ENCODE data around the gene USP20. TPM values are rescaled to one million over a fixed set of nuclear protein-coding genes. Genes with fewer than 3 reads are reported as not detected.

Gene USP20
- total and polyA plus RNA-seq, 12 donors, result 8.3 to 73.4 (median 34.5) TPM

DNA sequence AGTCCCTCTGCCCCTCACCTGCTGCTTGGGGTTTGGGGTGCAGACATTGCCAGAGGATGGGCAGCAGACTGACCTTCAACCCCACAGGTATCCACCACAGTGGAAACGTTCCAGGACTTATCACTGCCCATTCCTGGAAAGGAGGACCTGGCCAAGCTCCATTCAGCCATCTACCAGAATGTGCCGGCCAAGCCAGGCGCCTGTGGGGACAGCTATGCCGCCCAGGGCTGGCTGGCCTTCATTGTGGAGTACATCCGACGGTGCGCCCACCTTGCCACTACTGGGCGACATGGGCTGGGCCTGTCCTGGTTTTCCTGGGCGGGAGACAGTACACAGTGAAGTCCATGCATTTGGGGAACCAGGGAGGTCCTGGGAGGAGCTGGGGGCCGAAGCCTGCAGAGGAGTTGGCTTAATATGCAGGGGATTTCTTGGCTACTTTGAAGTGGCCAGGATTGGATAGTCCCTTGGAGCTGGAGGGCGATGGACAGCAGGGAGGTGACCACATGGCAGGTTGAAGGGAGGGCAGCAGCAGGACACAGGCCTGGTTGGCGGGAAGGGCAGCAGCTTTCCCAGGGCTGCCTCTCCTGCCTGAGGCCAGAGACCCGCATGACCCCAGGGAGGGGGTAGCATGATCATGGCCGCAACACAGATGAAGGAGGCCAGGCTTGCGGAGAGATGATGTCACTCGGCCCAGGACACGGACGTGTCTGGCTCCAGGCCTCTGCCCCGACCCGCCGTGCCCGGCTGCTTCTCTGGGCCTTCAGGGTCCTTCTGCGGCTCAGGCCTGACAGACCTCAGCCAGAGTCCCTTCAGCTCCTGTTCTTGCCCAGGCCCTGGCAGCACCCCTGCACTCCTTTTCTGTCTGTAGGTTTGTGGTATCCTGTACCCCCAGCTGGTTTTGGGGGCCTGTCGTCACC lies 34.6 kb downstream of the USP20 start:
- TF ChIP-seq, protein P1, sequence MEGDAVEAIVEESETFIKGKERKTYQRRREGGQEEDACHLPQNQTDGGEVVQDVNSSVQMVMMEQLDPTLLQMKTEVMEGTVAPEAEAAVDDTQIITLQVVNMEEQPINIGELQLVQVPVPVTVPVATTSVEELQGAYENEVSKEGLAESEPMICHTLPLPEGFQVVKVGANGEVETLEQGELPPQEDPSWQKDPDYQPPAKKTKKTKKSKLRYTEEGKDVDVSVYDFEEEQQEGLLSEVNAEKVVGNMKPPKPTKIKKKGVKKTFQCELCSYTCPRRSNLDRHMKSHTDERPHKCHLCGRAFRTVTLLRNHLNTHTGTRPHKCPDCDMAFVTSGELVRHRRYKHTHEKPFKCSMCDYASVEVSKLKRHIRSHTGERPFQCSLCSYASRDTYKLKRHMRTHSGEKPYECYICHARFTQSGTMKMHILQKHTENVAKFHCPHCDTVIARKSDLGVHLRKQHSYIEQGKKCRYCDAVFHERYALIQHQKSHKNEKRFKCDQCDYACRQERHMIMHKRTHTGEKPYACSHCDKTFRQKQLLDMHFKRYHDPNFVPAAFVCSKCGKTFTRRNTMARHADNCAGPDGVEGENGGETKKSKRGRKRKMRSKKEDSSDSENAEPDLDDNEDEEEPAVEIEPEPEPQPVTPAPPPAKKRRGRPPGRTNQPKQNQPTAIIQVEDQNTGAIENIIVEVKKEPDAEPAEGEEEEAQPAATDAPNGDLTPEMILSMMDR (IDR thresholded peaks at IDR 0.05), result no peak
- no peak for TF ChIP-seq POLR2A (IDR thresholded peaks at IDR 0.05)
- WGBS, 4 donors, result 89 to 94% (median 91%) methylated on average over 9 to 24 of the region's 24 CpGs
- H3K27me3 ChIP-seq, result no peaks in the 10 kb centered on the region
- no peaks in the 10 kb centered on the region for H3K9me3 ChIP-seq (replicated peaks in 1 of 3)
- DNase-seq, result no peak
- peaks cover 0 to 38% of the 10 kb centered on the region in 2 donors for H3K36me3 ChIP-seq (replicated peaks in 1 of 2)
- intact Hi-C loops (cut with DNase I), result no loop called here
- no peaks in the 10 kb centered on the region for H3K4me1 ChIP-seq (replicated peaks in 1 of 2)
- H3K27ac ChIP-seq, result no peak overlapping the region
- no peak overlapping the region for H3K4me3 ChIP-seq

DNA sequence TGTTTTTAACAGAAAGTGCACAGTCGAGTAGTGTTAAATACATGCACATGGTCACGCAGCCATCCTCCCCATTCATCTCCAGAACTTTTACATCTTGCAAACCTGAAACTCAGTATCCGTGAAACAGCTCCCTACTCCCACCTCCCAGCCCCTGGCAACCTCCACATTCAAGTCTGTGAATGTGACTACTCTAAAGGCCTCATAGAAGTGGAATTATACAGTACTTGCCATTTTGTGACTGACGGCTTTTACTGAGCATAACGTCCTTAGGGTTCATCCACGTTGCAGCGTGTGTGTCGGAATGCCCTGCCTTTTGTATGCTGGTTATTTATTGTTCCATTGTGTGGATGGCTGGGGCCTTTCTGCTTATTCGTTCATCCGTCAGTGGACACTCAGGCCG lies 35.8 kb downstream of the USP20 start:
- H3K36me3 ChIP-seq (replicated peaks in 1 of 2), result peaks cover 0 to 38% of the 10 kb centered on the region in 2 donors
- intact Hi-C loops (cut with DNase I), result no loop called here
- WGBS, 4 donors, result 91 to 96% (median 94%) methylated on average over 10 to 11 of the region's 11 CpGs

DNA sequence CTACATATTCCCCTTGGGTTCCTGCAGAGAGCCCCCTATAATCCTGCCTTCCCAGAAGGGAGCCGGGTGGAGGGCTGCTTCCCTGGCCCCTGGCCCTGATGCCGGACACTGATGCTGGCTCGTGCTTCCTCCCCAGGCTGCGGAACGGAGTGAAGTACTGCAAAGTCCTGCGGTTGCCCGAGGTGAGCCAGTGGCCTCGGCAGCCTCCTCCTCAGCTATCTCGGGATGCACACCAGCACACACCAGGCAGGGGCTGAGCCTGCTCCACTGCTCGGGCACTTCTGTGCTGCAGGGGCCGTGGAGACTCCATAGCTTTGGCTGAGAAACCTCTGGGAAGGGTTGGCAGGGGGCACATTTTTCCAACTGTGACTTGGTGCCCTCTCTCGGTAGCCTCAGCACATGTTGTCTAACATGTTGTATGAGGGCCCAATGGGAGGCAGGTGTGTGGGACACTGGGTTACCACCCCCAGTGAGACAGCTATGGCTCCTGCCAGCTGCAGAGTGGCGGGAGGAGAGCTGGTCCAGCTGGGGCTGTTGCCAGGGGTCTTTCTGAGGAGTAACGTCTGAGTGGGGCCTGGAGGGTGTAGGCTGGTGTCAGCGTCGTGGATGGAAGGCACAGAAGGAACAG lies 38.4 kb downstream of the USP20 start:
- H3K4me1 ChIP-seq (replicated peaks in 1 of 2), result no peaks in the 10 kb centered on the region
- TF ChIP-seq POLR2A (IDR thresholded peaks at IDR 0.05), result no peak
- 82 to 97% (median 84%) methylated on average over 9 to 16 of the region's 16 CpGs for WGBS, 4 donors
- H3K27me3 ChIP-seq, result no peaks in the 10 kb centered on the region
- no peak overlapping the region for H3K27ac ChIP-seq
- no peak for DNase-seq
- H3K9me3 ChIP-seq (replicated peaks in 1 of 3), result no peaks in the 10 kb centered on the region
- intact Hi-C loops (cut with DNase I), result no loop called here
- H3K4me3 ChIP-seq, result no peak overlapping the region
- peaks cover 0 to 38% of the 10 kb centered on the region in 2 donors for H3K36me3 ChIP-seq (replicated peaks in 1 of 2)

More for the DNA sequence above, 35.8 kb downstream of the USP20 start:
- no peaks in the 10 kb centered on the region for H3K27me3 ChIP-seq
- DNase-seq, result no peak
- no peaks in the 10 kb centered on the region for H3K4me1 ChIP-seq (replicated peaks in 1 of 2)
- no peak overlapping the region for H3K4me3 ChIP-seq
- H3K9me3 ChIP-seq (replicated peaks in 1 of 3), result no peaks in the 10 kb centered on the region
- TF ChIP-seq POLR2A (IDR thresholded peaks at IDR 0.05), result no peak
- TF ChIP-seq, protein P1 (IDR thresholded peaks at IDR 0.05), result no peak
- no peak overlapping the region for H3K27ac ChIP-seq

DNA sequence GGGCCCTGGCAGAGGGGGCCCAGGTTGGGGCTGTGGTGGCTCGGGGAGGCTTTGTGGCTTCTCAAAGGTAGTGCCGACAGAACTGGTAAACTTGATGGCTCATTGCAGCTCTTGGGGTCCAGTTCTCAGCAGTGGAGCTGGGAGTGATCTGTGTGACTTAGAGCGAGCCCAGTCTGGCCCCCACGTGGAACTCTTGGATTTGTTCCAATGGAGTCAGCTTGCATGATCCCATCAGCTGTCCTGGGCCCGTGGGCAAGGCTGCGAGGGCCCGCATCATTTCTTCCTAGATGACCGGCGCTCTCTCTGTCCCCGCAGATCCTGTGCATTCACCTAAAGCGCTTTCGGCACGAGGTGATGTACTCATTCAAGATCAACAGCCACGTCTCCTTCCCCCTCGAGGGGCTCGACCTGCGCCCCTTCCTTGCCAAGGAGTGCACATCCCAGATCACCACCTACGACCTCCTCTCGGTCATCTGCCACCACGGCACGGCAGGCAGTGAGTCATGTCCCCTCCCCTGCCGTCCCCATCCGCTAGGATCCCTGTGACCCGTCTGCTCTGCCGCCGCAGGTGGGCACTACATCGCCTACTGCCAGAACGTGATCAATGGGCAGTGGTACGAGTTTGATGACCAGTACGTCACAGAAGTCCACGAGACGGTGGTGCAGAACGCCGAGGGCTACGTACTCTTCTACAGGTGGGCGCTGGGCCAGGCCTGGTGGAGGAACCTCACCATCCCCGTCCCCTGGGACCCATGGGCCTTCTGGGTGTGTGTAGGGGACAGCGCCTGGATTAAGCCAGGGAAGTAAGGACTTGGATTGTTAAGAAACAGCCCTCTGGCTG lies 39.2 kb downstream of the USP20 start:
- Histone ChIP-seq H3K27ac (no peak overlapping the region), H3K9me3 (replicated peaks in 1 of 3) (no peaks in the 10 kb centered on the region), H3K27me3 (no peaks in the 10 kb centered on the region), H3K4me3 (no peak overlapping the region), H3K36me3 (replicated peaks in 1 of 2) (peaks cover 0 to 38% of the 10 kb centered on the region in 2 donors), H3K4me1 (replicated peaks in 1 of 2) (no peaks in the 10 kb centered on the region)
- 91 to 94% (median 93%) methylated on average over 27 to 38 of the region's 38 CpGs for WGBS, 4 donors
- intact Hi-C loops (cut with DNase I), result no loop called here
- no peak for DNase-seq
- TF ChIP-seq, protein P1 (IDR thresholded peaks at IDR 0.05), result no peak
- TF ChIP-seq POLR2A (IDR thresholded peaks at IDR 0.05), result no peak
